Measurements from ENCODE around the gene INMT. TPM values are rescaled to one million over a fixed set of nuclear protein-coding genes. Genes with fewer than 3 reads are reported as not detected.
A peak's percentile ranks its signal among the peaks of the same experiment; 100 is the strongest.

The INMT gene
- total RNA-seq, 1 donor from 2014 or later: 0.09 TPM

DNA sequence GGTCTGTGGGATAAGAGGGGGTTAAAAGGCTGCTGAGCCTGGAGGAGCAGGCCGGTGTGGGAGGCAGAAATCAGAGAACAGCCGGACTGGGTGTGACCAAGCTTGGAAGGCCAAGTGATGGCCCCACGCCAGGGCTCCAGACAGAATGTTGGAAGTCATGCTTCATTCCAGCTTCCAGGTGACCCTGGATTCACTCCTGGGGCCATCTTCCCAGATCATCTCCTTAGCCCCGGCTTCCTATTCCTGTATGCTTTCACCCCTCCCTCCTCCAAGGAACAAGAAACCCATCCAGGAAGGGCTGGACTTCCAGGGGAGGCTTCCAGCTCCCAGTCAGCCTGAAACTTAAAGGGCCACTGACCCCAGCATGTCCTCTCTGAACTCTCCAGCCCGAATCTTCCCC is 1.0 kb downstream of the INMT start:
- H3K4me2 ChIP-seq (ENCODE audit: low read length): no peak overlapping the region
- H3K4me3 ChIP-seq (ENCODE audit: insufficient read depth, low read depth, low read length): no peak overlapping the region
- no peaks in the 10 kb centered on the region for H3K79me2 ChIP-seq (ENCODE audit: insufficient read depth, low read length)
- H3K36me3 ChIP-seq (ENCODE audit: insufficient read depth, low read length): no peaks in the 10 kb centered on the region
- Mint-ChIP-seq H3K36me3 (ENCODE audit: low read depth, unreplicated experiment) (no peaks in the 10 kb centered on the region), H3K27ac (ENCODE audit: unreplicated experiment) (no peak overlapping the region), H3K27me3 (ENCODE audit: low read depth, unreplicated experiment) (peaks cover 2% of the 10 kb centered on the region), H3K4me1 (ENCODE audit: low read depth, unreplicated experiment) (peaks cover 11% of the 10 kb centered on the region), H3K9me3 (ENCODE audit: unreplicated experiment) (peaks cover 13% of the 10 kb centered on the region), H3K4me3 (ENCODE audit: unreplicated experiment) (no peak overlapping the region)
- H3K9me3 ChIP-seq (ENCODE audit: insufficient read depth, low read depth, low read length): no peaks in the 10 kb centered on the region
- no peaks in the 10 kb centered on the region for H4K20me1 ChIP-seq (ENCODE audit: insufficient read depth, low read length)
- no peak overlapping the region for H2AFZ ChIP-seq (ENCODE audit: low read depth, low read length)
- TF ChIP-seq EZH2 (IDR thresholded peaks at IDR 0.05; ENCODE audit: insufficient read depth, low read length): no peak
- TF ChIP-seq, protein P1, sequence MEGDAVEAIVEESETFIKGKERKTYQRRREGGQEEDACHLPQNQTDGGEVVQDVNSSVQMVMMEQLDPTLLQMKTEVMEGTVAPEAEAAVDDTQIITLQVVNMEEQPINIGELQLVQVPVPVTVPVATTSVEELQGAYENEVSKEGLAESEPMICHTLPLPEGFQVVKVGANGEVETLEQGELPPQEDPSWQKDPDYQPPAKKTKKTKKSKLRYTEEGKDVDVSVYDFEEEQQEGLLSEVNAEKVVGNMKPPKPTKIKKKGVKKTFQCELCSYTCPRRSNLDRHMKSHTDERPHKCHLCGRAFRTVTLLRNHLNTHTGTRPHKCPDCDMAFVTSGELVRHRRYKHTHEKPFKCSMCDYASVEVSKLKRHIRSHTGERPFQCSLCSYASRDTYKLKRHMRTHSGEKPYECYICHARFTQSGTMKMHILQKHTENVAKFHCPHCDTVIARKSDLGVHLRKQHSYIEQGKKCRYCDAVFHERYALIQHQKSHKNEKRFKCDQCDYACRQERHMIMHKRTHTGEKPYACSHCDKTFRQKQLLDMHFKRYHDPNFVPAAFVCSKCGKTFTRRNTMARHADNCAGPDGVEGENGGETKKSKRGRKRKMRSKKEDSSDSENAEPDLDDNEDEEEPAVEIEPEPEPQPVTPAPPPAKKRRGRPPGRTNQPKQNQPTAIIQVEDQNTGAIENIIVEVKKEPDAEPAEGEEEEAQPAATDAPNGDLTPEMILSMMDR (IDR thresholded peaks at IDR 0.05; ENCODE audit: insufficient read depth, low read depth, low read length): no peak
- no peaks in the 10 kb centered on the region for H3K27me3 ChIP-seq (ENCODE audit: insufficient read depth, low read length)
- FAIRE-seq (no peak), DNase-seq (ENCODE audit: low read depth) (peak; percentile 17)
- peaks cover 14% of the 10 kb centered on the region for H3K4me1 ChIP-seq (ENCODE audit: insufficient read depth, low read length)
- no peak overlapping the region for H3K27ac ChIP-seq (ENCODE audit: low read depth, low read length)
- no peak overlapping the region for H3K9ac ChIP-seq (ENCODE audit: low read length)

DNA sequence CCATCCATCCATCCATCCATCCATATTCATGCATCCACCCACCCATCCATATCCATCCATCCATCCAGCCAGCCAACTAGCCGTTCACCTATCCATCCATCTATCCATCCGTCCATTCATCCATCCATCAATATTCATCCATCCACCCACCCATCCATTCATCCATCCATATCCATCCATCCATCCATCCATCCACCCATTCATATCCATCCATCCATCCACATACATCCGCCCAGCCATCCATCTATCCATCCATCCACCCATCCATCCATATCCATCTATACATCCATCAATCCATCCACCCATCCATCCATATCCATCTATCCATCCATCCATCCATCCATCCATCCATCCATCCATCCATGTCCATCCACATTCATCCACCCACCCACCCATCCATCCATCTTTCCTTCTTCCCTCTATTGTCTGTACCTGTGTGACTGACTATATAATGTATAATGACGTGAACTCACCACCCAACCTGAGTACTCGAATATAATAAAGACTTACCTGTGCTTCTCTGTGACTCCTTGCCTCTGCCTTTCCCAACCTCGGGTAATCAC is 2.5 kb downstream of the INMT start:
- H2AFZ ChIP-seq (ENCODE audit: low read depth, low read length): no peak overlapping the region
- no peaks in the 10 kb centered on the region for H3K9me3 ChIP-seq (ENCODE audit: insufficient read depth, low read depth, low read length)
- no peaks in the 10 kb centered on the region for H3K36me3 ChIP-seq (ENCODE audit: insufficient read depth, low read length)
- peaks cover 14% of the 10 kb centered on the region for H3K4me1 ChIP-seq (ENCODE audit: insufficient read depth, low read length)
- TF ChIP-seq, protein P1 (IDR thresholded peaks at IDR 0.05; ENCODE audit: insufficient read depth, low read depth, low read length): no peak
- TF ChIP-seq EZH2 (IDR thresholded peaks at IDR 0.05; ENCODE audit: insufficient read depth, low read length): no peak
- H3K27ac ChIP-seq (ENCODE audit: low read depth, low read length): no peak overlapping the region
- peaks cover 5% of the 10 kb centered on the region for H3K27me3 Mint-ChIP-seq (ENCODE audit: low read depth, unreplicated experiment)
- H3K9me3 Mint-ChIP-seq (ENCODE audit: unreplicated experiment): peaks cover 13% of the 10 kb centered on the region
- FAIRE-seq (no peak), DNase-seq (ENCODE audit: low read depth) (no peak)
- H4K20me1 ChIP-seq (ENCODE audit: insufficient read depth, low read length): no peaks in the 10 kb centered on the region
- peaks cover 11% of the 10 kb centered on the region for H3K4me1 Mint-ChIP-seq (ENCODE audit: low read depth, unreplicated experiment)
- no peaks in the 10 kb centered on the region for H3K27me3 ChIP-seq (ENCODE audit: insufficient read depth, low read length)
- no peak overlapping the region for H3K4me3 Mint-ChIP-seq (ENCODE audit: unreplicated experiment)
- H3K79me2 ChIP-seq (ENCODE audit: insufficient read depth, low read length): no peaks in the 10 kb centered on the region
- no peak overlapping the region for H3K4me2 ChIP-seq (ENCODE audit: low read length)
- no peak overlapping the region for H3K27ac Mint-ChIP-seq (ENCODE audit: unreplicated experiment)
- no peak overlapping the region for H3K4me3 ChIP-seq (ENCODE audit: insufficient read depth, low read depth, low read length)
- no peaks in the 10 kb centered on the region for H3K36me3 Mint-ChIP-seq (ENCODE audit: low read depth, unreplicated experiment)
- no peak overlapping the region for H3K9ac ChIP-seq (ENCODE audit: low read length)

DNA sequence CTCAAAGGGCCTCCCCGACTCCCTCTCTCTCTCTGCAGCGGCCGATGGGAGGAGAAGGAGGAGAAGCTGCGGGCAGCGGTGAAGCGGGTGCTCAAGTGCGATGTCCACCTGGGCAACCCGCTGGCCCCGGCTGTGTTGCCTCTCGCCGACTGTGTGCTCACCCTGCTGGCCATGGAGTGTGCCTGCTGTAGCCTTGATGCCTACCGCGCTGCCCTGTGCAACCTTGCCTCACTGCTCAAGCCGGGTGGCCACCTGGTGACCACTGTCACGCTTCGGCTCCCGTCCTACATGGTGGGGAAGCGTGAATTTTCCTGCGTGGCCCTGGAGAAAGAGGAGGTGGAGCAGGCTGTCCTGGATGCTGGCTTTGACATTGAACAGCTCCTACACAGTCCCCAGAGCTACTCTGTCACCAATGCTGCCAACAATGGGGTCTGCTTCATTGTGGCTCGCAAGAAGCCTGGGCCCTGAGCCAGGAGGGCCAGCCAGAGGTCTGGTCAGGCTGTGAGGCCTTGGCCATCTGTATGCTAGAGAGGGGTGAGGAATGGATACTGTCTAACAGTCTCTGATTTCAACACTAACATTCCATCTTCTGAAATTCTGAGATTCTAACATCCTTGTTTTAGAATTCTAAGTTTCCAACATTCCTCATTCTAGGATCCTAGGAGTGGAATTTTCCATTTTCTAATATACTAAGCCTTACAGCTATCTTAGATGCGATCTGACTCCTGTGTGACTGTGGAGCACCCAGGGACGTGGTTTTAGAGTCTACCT is 3.6 kb downstream of the INMT start:
- peaks cover 11% of the 10 kb centered on the region for H3K4me1 ChIP-seq (ENCODE audit: insufficient read depth, low read length)
- no peaks in the 10 kb centered on the region for H3K27me3 ChIP-seq (ENCODE audit: insufficient read depth, low read length)
- no peak overlapping the region for H3K9ac ChIP-seq (ENCODE audit: low read length)
- peaks cover 8% of the 10 kb centered on the region for H3K9me3 Mint-ChIP-seq (ENCODE audit: unreplicated experiment)
- no peak overlapping the region for H3K4me3 ChIP-seq (ENCODE audit: insufficient read depth, low read depth, low read length)
- no peaks in the 10 kb centered on the region for H4K20me1 ChIP-seq (ENCODE audit: insufficient read depth, low read length)
- H3K27ac ChIP-seq (ENCODE audit: low read depth, low read length): no peak overlapping the region
- H3K4me1 Mint-ChIP-seq (ENCODE audit: low read depth, unreplicated experiment): peaks cover 9% of the 10 kb centered on the region
- H2AFZ ChIP-seq (ENCODE audit: low read depth, low read length): no peak overlapping the region
- no peak overlapping the region for H3K4me2 ChIP-seq (ENCODE audit: low read length)
- TF ChIP-seq, protein P1 (IDR thresholded peaks at IDR 0.05; ENCODE audit: insufficient read depth, low read depth, low read length): no peak
- no peak for TF ChIP-seq EZH2 (IDR thresholded peaks at IDR 0.05; ENCODE audit: insufficient read depth, low read length)
- H3K36me3 ChIP-seq (ENCODE audit: insufficient read depth, low read length): no peaks in the 10 kb centered on the region
- H3K36me3 Mint-ChIP-seq (ENCODE audit: low read depth, unreplicated experiment): no peaks in the 10 kb centered on the region
- peaks cover 12% of the 10 kb centered on the region for H3K27me3 Mint-ChIP-seq (ENCODE audit: low read depth, unreplicated experiment)
- DNase-seq (ENCODE audit: low read depth) (peak; percentile 20), FAIRE-seq (no peak)
- no peak overlapping the region for H3K27ac Mint-ChIP-seq (ENCODE audit: unreplicated experiment)
- no peaks in the 10 kb centered on the region for H3K9me3 ChIP-seq (ENCODE audit: insufficient read depth, low read depth, low read length)
- H3K79me2 ChIP-seq (ENCODE audit: insufficient read depth, low read length): no peaks in the 10 kb centered on the region
- no peak overlapping the region for H3K4me3 Mint-ChIP-seq (ENCODE audit: unreplicated experiment)

Data from astrocyte (in vitro differentiated cells and primary cell).